ENCODE measurements around the gene MRPL53. TPM values are rescaled to one million over a fixed set of nuclear protein-coding genes. Genes with fewer than 3 reads are reported as not detected.

MRPL53 gene
- total RNA-seq, 1 experiment from 2014 or later: 102 TPM

GRCh38 chr2:74439373-74439772, 33.1 kb downstream of the MRPL53 start:
- H3K36me3 ChIP-seq (ENCODE audit: control insufficient read depth, insufficient read depth, low read length): peaks cover 7% of the 10 kb centered on the region
- no peak for TF ChIP-seq CTCF (IDR thresholded peaks at IDR 0.05; ENCODE audit: insufficient read depth in 1 of 2, low read depth in 1 of 2, low read length in 1 of 2, severe bottlenecking in 1 of 2, unreplicated experiment in 1 of 2)
- Mint-ChIP-seq H3K4me3 (ENCODE audit: unreplicated experiment) (peak overlapping the region; percentile 97), H3K4me1 (ENCODE audit: low read depth, unreplicated experiment) (peaks cover 13% of the 10 kb centered on the region), H3K9me3 (ENCODE audit: unreplicated experiment) (no peaks in the 10 kb centered on the region), H3K27me3 (ENCODE audit: insufficient read depth, unreplicated experiment) (no peaks in the 10 kb centered on the region), H3K27ac (ENCODE audit: unreplicated experiment) (peak overlapping the region; percentile 49), H3K36me3 (ENCODE audit: insufficient read depth, unreplicated experiment) (peaks cover 53% of the 10 kb centered on the region)
- H3K27me3 ChIP-seq (replicated peaks; ENCODE audit: control insufficient read depth, insufficient read depth, low read length): no peaks in the 10 kb centered on the region
- no TSS peak for BruUV-seq (replicated peaks)
- no peak for DNase-seq
- ChIA-PET CTCF (no interaction called here), POLR2A (no interaction called here)
- H3K9me3 ChIP-seq: no peaks in the 10 kb centered on the region
- intact Hi-C loops (cut with micrococcal nuclease; ENCODE audit: unreplicated experiment): no loop called here
- peak overlapping the region; percentile 94 for H3K4me3 ChIP-seq (ENCODE audit: low read depth, low read length)
- peaks cover 18% of the 10 kb centered on the region; the same call in 1 of the 2 replicates for H3K4me1 ChIP-seq

GRCh38 chr2:74438248-74438647, 34.2 kb downstream of the MRPL53 start:
- Mint-ChIP-seq H3K27ac (ENCODE audit: unreplicated experiment) (peak overlapping the region; percentile 49), H3K36me3 (ENCODE audit: insufficient read depth, unreplicated experiment) (peaks cover 53% of the 10 kb centered on the region), H3K27me3 (ENCODE audit: insufficient read depth, unreplicated experiment) (no peaks in the 10 kb centered on the region), H3K4me3 (ENCODE audit: unreplicated experiment) (no peak overlapping the region), H3K9me3 (ENCODE audit: unreplicated experiment) (no peaks in the 10 kb centered on the region), H3K4me1 (ENCODE audit: low read depth, unreplicated experiment) (peaks cover 13% of the 10 kb centered on the region)
- BruUV-seq (replicated peaks): no TSS peak
- intact Hi-C loops (cut with micrococcal nuclease; ENCODE audit: unreplicated experiment): no loop called here
- Histone ChIP-seq H3K4me1 (peaks cover 12% of the 10 kb centered on the region; the same call in 1 of the 2 replicates), H3K4me3 (ENCODE audit: low read depth, low read length) (no peak overlapping the region), H3K9me3 (no peaks in the 10 kb centered on the region), H3K36me3 (ENCODE audit: control insufficient read depth, insufficient read depth, low read length) (peaks cover 7% of the 10 kb centered on the region), H3K27me3 (replicated peaks; ENCODE audit: control insufficient read depth, insufficient read depth, low read length) (no peaks in the 10 kb centered on the region)
- CTCF ChIA-PET: no interaction called here
- POLR2A ChIA-PET: interaction anchor here (0.5 kb wide), 1 partner anchor 13 kb away, joined by 5 read pairs; no protein-coding TSS in a partner anchor
- no peak for TF ChIP-seq CTCF (IDR thresholded peaks at IDR 0.05; ENCODE audit: insufficient read depth in 1 of 2, low read depth in 1 of 2, low read length in 1 of 2, severe bottlenecking in 1 of 2, unreplicated experiment in 1 of 2)
- no peak for DNase-seq

GRCh38 chr2:74436848-74437695, 35.4 kb downstream of the MRPL53 start:
- no peak for DNase-seq
- Histone ChIP-seq H3K4me1 (peaks cover 5% of the 10 kb centered on the region; the same call in 1 of the 2 replicates), H3K36me3 (ENCODE audit: control insufficient read depth, insufficient read depth, low read length) (peaks cover 8% of the 10 kb centered on the region), H3K9me3 (no peaks in the 10 kb centered on the region), H3K4me3 (ENCODE audit: low read depth, low read length) (no peak overlapping the region), H3K27me3 (replicated peaks; ENCODE audit: control insufficient read depth, insufficient read depth, low read length) (no peaks in the 10 kb centered on the region)
- TF ChIP-seq CTCF (IDR thresholded peaks at IDR 0.05; ENCODE audit: insufficient read depth in 1 of 2, low read depth in 1 of 2, low read length in 1 of 2, severe bottlenecking in 1 of 2, unreplicated experiment in 1 of 2): no peak
- Mint-ChIP-seq H3K4me3 (ENCODE audit: unreplicated experiment) (no peak overlapping the region), H3K27ac (ENCODE audit: unreplicated experiment) (no peak overlapping the region), H3K27me3 (ENCODE audit: insufficient read depth, unreplicated experiment) (no peaks in the 10 kb centered on the region), H3K36me3 (ENCODE audit: insufficient read depth, unreplicated experiment) (peaks cover 56% of the 10 kb centered on the region), H3K9me3 (ENCODE audit: unreplicated experiment) (no peaks in the 10 kb centered on the region), H3K4me1 (ENCODE audit: low read depth, unreplicated experiment) (peaks cover 13% of the 10 kb centered on the region)
- no TSS peak for BruUV-seq (replicated peaks)
- ChIA-PET POLR2A (no interaction called here), CTCF (no interaction called here)
- intact Hi-C loops (cut with micrococcal nuclease; ENCODE audit: unreplicated experiment): no loop called here

Measured in Caco-2 (cell line).